ENCODE data around the gene ULBP2. TPM values are rescaled to one million over a fixed set of nuclear protein-coding genes. Genes with fewer than 3 reads are reported as not detected.

The ULBP2 gene
- total RNA-seq, 1 experiment from 2014 or later = not detected

GRCh38 chr6:149915970-149916865 is 25.6 kb upstream of the ULBP2 start:
- Histone ChIP-seq H2AFZ (ENCODE audit: low read length) (no peak overlapping the region), H3K79me2 (ENCODE audit: insufficient read depth, low read length) (no peaks in the 10 kb centered on the region), H2BK20ac (ENCODE audit: low read depth, low read length, poor library complexity, severe bottlenecking) (no peak overlapping the region), H3K27me3 (ENCODE audit: insufficient read depth, low read length) (peaks cover 7% of the 10 kb centered on the region; the same call in 1 of the 2 replicates), H3K23me2 (ENCODE audit: insufficient read length, low read depth, low read length, poor library complexity, severe bottlenecking) (no peaks in the 10 kb centered on the region), H3K14ac (ENCODE audit: insufficient read depth, low read length) (no peak overlapping the region), H3K23ac (ENCODE audit: insufficient read length, low read depth, low read length) (no peak overlapping the region), H3K56ac (ENCODE audit: insufficient read length, low read depth, low read length) (no peak overlapping the region), H4K5ac (ENCODE audit: insufficient read length, low read depth, low read length) (no peak overlapping the region), H3K79me1 (ENCODE audit: insufficient read depth, low read depth, low read length, poor library complexity, severe bottlenecking) (no peaks in the 10 kb centered on the region), H3K4me2 (ENCODE audit: insufficient read depth, insufficient read length, low read length) (no peak overlapping the region), H3K9me3 (ENCODE audit: control insufficient read depth, low read depth, low read length) (no peaks in the 10 kb centered on the region), H3K4me1 (ENCODE audit: insufficient read depth, low read length) (no peaks in the 10 kb centered on the region), H3K4ac (ENCODE audit: low read depth, low read length) (no peak overlapping the region), H2BK15ac (ENCODE audit: low read depth, low read length) (no peak overlapping the region), H2BK12ac (ENCODE audit: insufficient read length, low read depth, low read length) (no peak overlapping the region), H4K20me1 (ENCODE audit: control insufficient read depth, insufficient read depth, insufficient read length) (peaks cover 2% of the 10 kb centered on the region), H2AK5ac (ENCODE audit: insufficient read length, low read length) (no peak overlapping the region), H2BK120ac (ENCODE audit: low read depth, low read length, poor library complexity, severe bottlenecking) (no peak overlapping the region), H3K18ac (ENCODE audit: insufficient read length, low read depth, low read length) (no peak overlapping the region), H2BK5ac (ENCODE audit: insufficient read length, low read length) (no peak overlapping the region), H3K9ac (ENCODE audit: extremely low read depth, insufficient read length, low read length) (no peak overlapping the region), H3T11ph (ENCODE audit: low read length) (no peak overlapping the region), H3K27ac (ENCODE audit: insufficient read length, low read depth, low read length) (no peak overlapping the region), H4K8ac (replicated peaks; ENCODE audit: insufficient read length, low read depth, low read length) (no peak overlapping the region), H4K91ac (ENCODE audit: insufficient read length, low read depth, low read length) (no peak overlapping the region)
- no peak overlapping the region for H3K27ac Mint-ChIP-seq
- no peak overlapping the region for H3K4me3 Mint-ChIP-seq
- no peaks in the 10 kb centered on the region for H3K9me3 Mint-ChIP-seq
- H3K27me3 Mint-ChIP-seq (ENCODE audit: low read depth) = peaks cover 68% of the 10 kb centered on the region
- H3K36me3 Mint-ChIP-seq (ENCODE audit: insufficient read depth in 1 of 3, low read depth in 3 of 3) = no peaks in the 10 kb centered on the region
- H3K4me1 Mint-ChIP-seq = no peaks in the 10 kb centered on the region
- no peak for DNase-seq
- no CpG with 5 or more reads among the region's 10 CpGs for WGBS (ENCODE audit: extremely low coverage, insufficient read length, low lambda C conversion rate)
- TF ChIP-seq CTCF (conservative IDR thresholded peaks at IDR 0.05) = no peak

Measured in H9 (cell line).